NT2/D1 (cell line): ENCODE results near the gene FAM89A.

Experiments
- DNase-seq: peaks from one replicate; pipeline ENCODE4 v3.0.0-alpha.2; 2011; ENCODE audit warnings: low read depth, low spot score
- H3K27me3 ChIP-seq: 2 replicates; pipeline ENCODE4 v1.6.0; 2011; ENCODE audit warnings: mild to moderate bottlenecking; ENCODE audit not compliant: insufficient read length, insufficient read depth
- H3K36me3 ChIP-seq: 2 replicates; pipeline ENCODE4 v1.6.1; 2011; ENCODE audit warnings: mild to moderate bottlenecking, low read length, mixed read lengths; ENCODE audit not compliant: insufficient read depth, insufficient read length
- H3K4me1 ChIP-seq: 2 replicates; pipeline ENCODE4 v1.5.1; 2011; ENCODE audit not compliant: insufficient read depth, insufficient read length
- H3K4me3 ChIP-seq: 2 replicates; pipeline ENCODE4 v1.5.1; 2011; ENCODE audit warnings: low read depth; ENCODE audit not compliant: insufficient read length
- H3K9ac ChIP-seq: 2 replicates; pipeline ENCODE4 v1.6.0; 2011; ENCODE audit warnings: low read depth; ENCODE audit not compliant: insufficient read length
- H3K9me3 ChIP-seq: 2 replicates; pipeline ENCODE4 v1.5.1; 2011; ENCODE audit warnings: mild to moderate bottlenecking, low read length; ENCODE audit not compliant: insufficient read depth
- SUZ12 ChIP-seq: IDR thresholded peaks from 2 replicates; pipeline ENCODE4 v1.6.1; 2011; ENCODE audit not compliant: insufficient read length, insufficient read depth; ENCODE audit errors: extremely low read depth
- YY1 ChIP-seq: IDR thresholded peaks from 2 replicates; pipeline ENCODE4 v1.6.1; 2011; ENCODE audit not compliant: insufficient read length, insufficient read depth
- ZNF274 ChIP-seq: IDR thresholded peaks from 2 replicates; pipeline ENCODE4 v1.6.1; 2011; ENCODE audit warnings: mild to moderate bottlenecking, low read depth, low read length

Gene FAM89A

GRCh38 chr1:231073331-231073730, 33.3 kb upstream of the FAM89A start:
- no peak overlapping the region for H3K9ac ChIP-seq
- no peak overlapping the region for H3K4me3 ChIP-seq
- TF ChIP-seq ZNF274: no peak
- TF ChIP-seq YY1: no peak
- no peak for TF ChIP-seq SUZ12
- H3K36me3 ChIP-seq: no peaks in the 10 kb centered on the region
- DNase-seq: no peak
- no peaks in the 10 kb centered on the region for H3K9me3 ChIP-seq
- H3K4me1 ChIP-seq: no peaks in the 10 kb centered on the region
- H3K27me3 ChIP-seq: peaks cover 12% of the 10 kb centered on the region

GRCh38 chr1:231072502-231073094, 32.5 kb upstream of the FAM89A start:
- no peak for DNase-seq
- no peaks in the 10 kb centered on the region for H3K4me1 ChIP-seq
- no peak overlapping the region for H3K4me3 ChIP-seq
- TF ChIP-seq YY1: no peak
- no peak for TF ChIP-seq ZNF274
- TF ChIP-seq SUZ12: no peak
- H3K9ac ChIP-seq: no peak overlapping the region
- no peaks in the 10 kb centered on the region for H3K36me3 ChIP-seq
- H3K27me3 ChIP-seq: peaks cover 12% of the 10 kb centered on the region
- no peaks in the 10 kb centered on the region for H3K9me3 ChIP-seq

DNA sequence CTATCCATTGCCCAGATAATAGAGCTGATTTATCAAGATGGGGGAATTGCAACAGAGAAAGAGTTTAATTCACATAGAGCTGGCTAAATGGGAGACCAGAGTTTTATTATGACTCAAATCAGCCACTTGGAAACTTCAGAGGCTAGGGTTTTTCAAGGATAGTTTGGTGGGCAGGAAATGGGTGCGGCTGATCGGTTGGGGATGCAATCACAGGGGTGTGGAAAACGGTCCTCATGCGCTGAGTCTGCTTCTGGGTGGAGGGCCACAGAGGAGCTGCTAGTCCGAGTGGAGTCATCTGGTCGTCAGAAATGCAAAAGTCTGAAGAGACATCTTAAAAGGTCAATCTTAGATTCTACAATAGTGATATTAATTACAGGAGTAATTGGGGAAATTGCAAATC, 32.0 kb upstream of the FAM89A start:
- Histone ChIP-seq H3K4me3 (no peak overlapping the region), H3K4me1 (no peaks in the 10 kb centered on the region), H3K9me3 (no peaks in the 10 kb centered on the region), H3K9ac (no peak overlapping the region), H3K27me3 (peaks cover 8% of the 10 kb centered on the region), H3K36me3 (no peaks in the 10 kb centered on the region)
- no peak for DNase-seq
- no peak for TF ChIP-seq SUZ12
- TF ChIP-seq ZNF274: no peak
- TF ChIP-seq YY1: no peak

- Histone ChIP-seq H3K9ac (no peak overlapping the region), H3K27me3 (peaks cover 4% of the 10 kb centered on the region), H3K9me3 (no peaks in the 10 kb centered on the region), H3K36me3 (no peaks in the 10 kb centered on the region), H3K4me1 (no peaks in the 10 kb centered on the region), H3K4me3 (no peak overlapping the region)
- DNase-seq: no peak
- TF ChIP-seq SUZ12 (no peak), YY1 (no peak), ZNF274 (no peak)
These were observed 30.8 kb upstream of the FAM89A start for GRCh38 chr1:231070758-231071444.

- no peak for TF ChIP-seq SUZ12
- no peak for TF ChIP-seq ZNF274
- TF ChIP-seq YY1: no peak
- Histone ChIP-seq H3K36me3 (no peaks in the 10 kb centered on the region), H3K4me1 (no peaks in the 10 kb centered on the region), H3K9ac (no peak overlapping the region), H3K9me3 (no peaks in the 10 kb centered on the region), H3K4me3 (no peak overlapping the region), H3K27me3 (no peaks in the 10 kb centered on the region)
- DNase-seq: no peak
These were observed 29.3 kb upstream of the FAM89A start for GRCh38 chr1:231069333-231069732.

DNA sequence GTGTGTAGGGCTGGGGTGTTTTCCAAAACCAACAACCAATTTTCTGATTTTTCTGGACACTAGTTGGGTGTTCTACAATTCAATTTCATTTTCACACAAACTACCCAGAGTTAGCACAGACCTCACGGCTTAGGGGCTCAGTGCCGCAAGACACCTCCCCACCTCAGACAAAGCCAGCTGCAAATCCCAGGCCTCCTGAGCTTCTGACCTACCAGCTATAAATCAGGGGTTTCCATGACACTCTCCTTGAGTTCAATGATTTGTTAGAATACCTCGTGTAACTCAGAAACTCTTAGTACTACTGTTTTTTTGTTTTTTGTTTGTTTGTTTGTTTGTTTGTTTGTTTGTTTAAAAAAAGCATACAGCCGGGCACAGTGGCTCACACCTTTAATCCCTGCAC, 28.7 kb upstream of the FAM89A start:
- no peak overlapping the region for H3K9ac ChIP-seq
- TF ChIP-seq YY1: no peak
- TF ChIP-seq SUZ12: no peak
- no peak for TF ChIP-seq ZNF274
- H3K27me3 ChIP-seq: no peaks in the 10 kb centered on the region
- no peak overlapping the region for H3K4me3 ChIP-seq
- no peaks in the 10 kb centered on the region for H3K9me3 ChIP-seq
- DNase-seq: no peak
- no peaks in the 10 kb centered on the region for H3K4me1 ChIP-seq
- H3K36me3 ChIP-seq: no peaks in the 10 kb centered on the region

DNA sequence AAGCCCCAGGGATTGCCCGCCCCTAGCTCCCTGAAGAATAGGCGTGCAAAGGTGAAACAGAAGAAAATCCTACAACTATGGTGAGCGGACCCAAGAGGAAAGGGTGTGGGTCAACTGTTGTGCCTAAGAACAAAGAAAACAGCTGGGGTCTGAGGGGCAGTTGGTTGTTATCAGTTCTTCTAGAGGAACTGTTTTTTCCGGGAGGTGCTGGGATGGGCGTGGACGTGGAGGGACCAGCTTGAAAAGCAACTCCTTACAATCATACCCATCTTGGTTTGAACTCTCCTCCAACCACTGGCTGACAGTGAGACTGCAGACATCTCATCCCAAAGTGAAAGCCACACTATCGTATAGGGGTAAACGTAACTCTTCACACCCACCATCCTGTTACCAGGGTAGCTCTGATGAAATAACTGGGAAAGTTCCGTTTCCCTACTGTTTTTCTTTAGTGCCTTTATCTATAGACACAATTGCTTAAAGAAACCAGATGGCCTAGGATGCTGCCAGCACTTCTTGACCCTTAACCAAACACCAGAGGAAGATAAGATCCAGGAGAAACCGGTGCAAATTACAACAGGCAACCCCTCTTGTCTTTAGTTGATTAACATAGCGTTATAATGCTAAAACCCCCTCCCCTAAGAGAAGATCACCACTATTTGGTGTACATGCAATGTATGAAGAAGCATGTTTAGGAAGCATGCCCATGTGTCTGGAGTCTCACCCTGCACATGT, 25.6 kb upstream of the FAM89A start:
- Histone ChIP-seq H3K27me3 (no peaks in the 10 kb centered on the region), H3K4me3 (no peak overlapping the region), H3K9me3 (no peaks in the 10 kb centered on the region), H3K4me1 (no peaks in the 10 kb centered on the region), H3K36me3 (no peaks in the 10 kb centered on the region), H3K9ac (no peak overlapping the region)
- DNase-seq: no peak
- TF ChIP-seq YY1 (no peak), ZNF274 (no peak), SUZ12 (no peak)
